IPS-NIHi7 (cell line): ENCODE measurements around the gene MACO1.

Experiments used
- DNase-seq: peaks from one replicate; pipeline ENCODE4 v3.0.0; 2012; ENCODE audit warnings: mixed read lengths; ENCODE audit errors: extremely low spot score

The MACO1 gene

GRCh38 chr1:25541889-25542658, 111.4 kb downstream of the MACO1 start:
- DNase-seq: no peak

DNA sequence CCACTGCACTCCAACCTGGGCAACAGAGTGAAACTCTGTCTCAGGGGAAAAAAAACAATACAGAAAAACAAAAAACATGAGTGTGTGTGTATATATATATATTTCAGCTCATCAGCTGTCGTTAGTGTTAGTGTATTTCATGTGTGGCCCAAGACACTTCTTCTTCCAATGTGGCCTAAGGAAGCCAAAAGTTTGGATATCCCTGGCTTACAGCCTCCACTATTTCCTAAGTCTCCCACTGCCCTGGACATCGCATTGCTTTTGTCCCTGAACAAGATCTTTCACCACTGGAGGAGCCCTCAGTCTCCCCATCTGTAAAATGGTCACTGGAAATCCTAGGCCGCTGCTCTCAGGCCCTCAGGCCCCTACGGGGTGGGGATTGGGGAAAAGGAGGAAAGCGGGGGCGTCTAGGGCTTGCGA, 112.3 kb downstream of the MACO1 start:
- DNase-seq: no peak

DNA sequence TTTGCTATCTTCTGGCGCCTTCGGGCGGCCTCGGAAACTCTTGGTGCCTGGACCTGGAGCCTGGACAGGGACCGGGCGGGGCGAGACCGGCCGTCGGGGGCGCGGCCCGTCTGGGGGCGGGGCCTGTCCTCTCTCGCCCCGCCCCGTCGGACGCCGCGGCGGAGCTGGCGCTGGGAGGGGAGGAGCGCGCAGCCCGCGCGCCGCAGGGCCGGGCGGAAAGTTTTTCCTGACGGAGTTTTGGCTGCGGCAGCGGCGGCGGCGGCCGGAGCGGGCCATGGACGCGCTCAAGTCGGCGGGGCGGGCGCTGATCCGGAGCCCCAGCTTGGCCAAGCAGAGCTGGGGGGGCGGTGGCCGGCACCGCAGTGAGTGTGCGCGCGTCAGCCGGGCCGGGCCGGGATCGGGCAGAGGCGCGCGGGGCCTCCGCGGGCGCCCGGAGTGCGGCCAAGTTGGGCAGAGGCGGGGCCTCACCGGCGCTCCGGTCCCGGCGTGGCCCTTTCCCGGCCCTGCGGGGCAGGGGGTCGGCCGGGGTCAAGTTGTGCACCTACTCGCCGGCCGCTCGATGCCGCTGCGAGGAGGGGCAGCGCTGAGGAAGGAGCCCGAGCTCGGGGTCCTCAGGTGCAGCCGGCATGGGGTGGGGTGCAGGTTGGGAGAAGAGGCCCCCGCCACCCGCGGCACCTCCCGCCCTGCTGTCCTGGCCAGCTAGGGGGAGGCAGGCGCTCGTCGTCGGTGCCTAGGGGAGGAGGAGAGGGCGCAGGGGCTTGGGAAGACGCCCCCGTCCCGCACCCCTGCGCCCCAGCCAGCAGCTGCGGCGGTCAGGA, 112.9 kb downstream of the MACO1 start, which contains the start of gene LDLRAP1:
Gene LDLRAP1 (plus strand): TSS at position 182 of the 818 bp plus-strand sequence. CDS start 93 bp downstream, at position 275.
- peak; percentile 97 for DNase-seq

- no peak for DNase-seq
Measured at GRCh38 chr1:25544243-25544764, 113.6 kb downstream of the MACO1 start.

GRCh38 chr1:25544819-25545218, 114.1 kb downstream of the MACO1 start:
- no peak for DNase-seq

DNA sequence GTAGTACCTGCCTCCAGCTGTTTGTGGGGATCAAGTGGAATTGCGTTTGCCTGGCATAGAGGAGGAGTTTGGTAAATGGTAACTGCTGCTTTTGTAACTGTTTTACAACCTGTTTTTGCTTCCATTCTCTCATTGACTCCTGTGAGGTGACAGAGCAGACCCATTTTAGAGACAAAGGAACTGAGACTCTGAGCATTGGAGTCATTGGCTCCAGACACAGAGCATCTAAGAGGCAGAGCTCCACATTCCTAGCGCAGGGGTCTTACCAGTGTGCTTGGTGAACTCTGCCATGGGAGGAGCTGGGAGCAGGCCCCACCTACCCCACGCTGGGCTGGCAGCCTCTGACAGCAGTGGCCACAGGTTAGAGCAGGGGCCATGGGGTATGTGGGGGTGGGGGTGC, 115.1 kb downstream of the MACO1 start:
- DNase-seq: no peak

- no peak for DNase-seq
Measured at GRCh38 chr1:25546193-25546592, 115.5 kb downstream of the MACO1 start.

- no peak for DNase-seq
Measured at GRCh38 chr1:25548601-25549000, 117.9 kb downstream of the MACO1 start.

DNA sequence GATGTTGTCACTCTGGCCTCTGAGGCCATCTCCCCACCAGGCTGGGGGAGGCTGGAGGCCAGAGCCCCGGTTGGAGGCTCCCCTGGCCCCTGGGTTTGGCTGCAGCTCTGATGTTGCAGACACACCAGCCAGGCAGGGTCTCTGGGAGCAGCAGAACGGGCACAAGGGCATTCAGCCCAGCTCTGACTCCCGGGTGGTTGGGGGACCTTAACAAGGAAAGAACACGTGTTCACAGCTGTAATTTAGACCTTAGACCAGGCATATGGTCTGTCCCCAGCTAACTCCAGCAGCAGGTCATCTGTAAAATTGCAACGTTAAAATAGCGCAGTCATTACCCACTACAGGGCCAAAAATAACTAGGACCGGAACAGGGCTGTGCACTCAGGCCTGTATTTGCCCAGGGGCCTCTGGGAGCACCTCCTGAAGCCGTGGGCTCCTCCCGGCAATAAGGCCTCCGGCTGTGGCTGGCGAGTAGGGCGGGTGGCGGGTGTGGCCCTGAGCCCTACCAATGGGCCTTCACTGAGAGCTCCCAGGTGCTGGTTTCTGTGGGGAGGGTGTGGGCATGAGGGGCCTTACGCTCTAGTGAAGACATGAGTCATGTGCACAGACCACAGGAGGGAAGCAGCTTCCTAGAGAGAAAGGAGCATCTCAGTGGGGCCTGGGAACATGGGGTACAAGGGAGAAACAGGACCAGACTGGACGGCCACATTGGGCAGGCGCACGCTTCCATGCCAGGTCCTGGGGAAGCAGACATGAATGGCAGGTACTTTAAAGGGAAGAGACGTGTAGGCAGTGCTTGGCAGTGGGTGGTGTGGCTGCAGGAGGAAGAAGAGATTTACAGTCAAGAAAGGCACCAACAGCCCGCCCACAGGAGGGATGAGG, 118.8 kb downstream of the MACO1 start:
- no peak for DNase-seq
